RWPE2 (cell line): ENCODE measurements around the gene TICRR.
A peak's percentile ranks its signal among the peaks of the same experiment; 100 is the strongest.

Source experiments
- ATAC-seq: fragments of 200-7000 bp; cut with Tn5 transposase; 3 replicates; pipeline ENCODE4 v1.9.1; 2021; ENCODE audit warnings: low read depth
- DNase-seq: peaks from one replicate; pipeline ENCODE4 v3.0.0-alpha.2; 2020; ENCODE audit warnings: low spot score
- H3K27ac ChIP-seq: fragments of 450-650 bp; 2 replicates; pipeline ENCODE4 v1.5.1; 2017; ENCODE audit warnings: mild to moderate bottlenecking; ENCODE audit not compliant: poor library complexity, severe bottlenecking
- H3K27me3 ChIP-seq: fragments of 250-450 bp; sonication (Bioruptor Pico); 2 replicates; pipeline ENCODE4 v1.5.1; 2021; ENCODE audit warnings: mild to moderate bottlenecking, moderate library complexity; ENCODE audit not compliant: insufficient read depth, poor library complexity, severe bottlenecking
- H3K36me3 ChIP-seq: fragments of 250-450 bp; sonication (Bioruptor Pico); 2 replicates; pipeline ENCODE4 v1.5.1; 2020; ENCODE audit warnings: low read depth, mild to moderate bottlenecking, moderate library complexity
- H3K4me1 ChIP-seq: fragments of 250-450 bp; sonication (Bioruptor Pico); 2 replicates; pipeline ENCODE4 v1.5.1; 2021; ENCODE audit warnings: mild to moderate bottlenecking, moderate library complexity; ENCODE audit not compliant: insufficient read depth, poor library complexity, severe bottlenecking
- H3K4me3 ChIP-seq: fragments of 250-450 bp; sonication (Bioruptor Pico); 2 replicates; pipeline ENCODE4 v1.5.1; 2021; ENCODE audit warnings: mild to moderate bottlenecking, moderate library complexity; ENCODE audit not compliant: severe bottlenecking
- H3K9me3 ChIP-seq: fragments of 250-450 bp; sonication (Bioruptor Pico); 2 replicates; pipeline ENCODE4 v1.5.1; 2021; ENCODE audit warnings: mild to moderate bottlenecking, moderate library complexity; ENCODE audit not compliant: severe bottlenecking
- CTCF ChIP-seq: fragments of 450-650 bp; IDR thresholded peaks from one replicate; pipeline ENCODE4 v1.5.1; 2017; ENCODE audit warnings: mild to moderate bottlenecking, moderate library complexity; ENCODE audit not compliant: poor library complexity, severe bottlenecking

Gene TICRR

GRCh38 chr15:89654301-89654761 lies 79.1 kb downstream of the TICRR start:
- Histone ChIP-seq H3K4me1 (no peaks in the 10 kb centered on the region), H3K9me3 (no peaks in the 10 kb centered on the region), H3K27me3 (no peaks in the 10 kb centered on the region), H3K36me3 (no peaks in the 10 kb centered on the region), H3K4me3 (peak overlapping the region; percentile 75), H3K27ac (peak overlapping the region; percentile 11)
- ATAC-seq (peak; percentile 68), DNase-seq (peak; percentile 80)
- TF ChIP-seq CTCF = no peak

- Histone ChIP-seq H3K27ac (peak within 1 kb of the TSS; percentile 11), H3K27me3 (no peaks in the 10 kb centered on the region), H3K4me3 (peak within 1 kb of the TSS; percentile 75), H3K36me3 (no peaks in the 10 kb centered on the region), H3K9me3 (no peaks in the 10 kb centered on the region), H3K4me1 (no peaks in the 10 kb centered on the region)
- peak; percentile 70 for ATAC-seq
- DNase-seq = peak; percentile 77
- TF ChIP-seq CTCF = no peak
Measured at GRCh38 chr15:89654847-89655805, 79.9 kb downstream of the TICRR start, which contains the start of gene KIF7. TSS of gene KIF7 (minus strand) at chr15:89655467. CDS start at chr15:89652930, 2,537 bp downstream.

- no peaks in the 10 kb centered on the region for H3K9me3 ChIP-seq
- no peaks in the 10 kb centered on the region for H3K36me3 ChIP-seq
- H3K27me3 ChIP-seq = no peaks in the 10 kb centered on the region
- no peak overlapping the region for H3K27ac ChIP-seq
- TF ChIP-seq CTCF = no peak
- H3K4me1 ChIP-seq = no peaks in the 10 kb centered on the region
- ATAC-seq = no peak
- DNase-seq = peak; percentile 6
- no peak overlapping the region for H3K4me3 ChIP-seq
Measured at GRCh38 chr15:89656116-89656815, 81.0 kb downstream of the TICRR start.

GRCh38 chr15:89657686-89658200 lies 82.5 kb downstream of the TICRR start:
- TF ChIP-seq CTCF = no peak
- Histone ChIP-seq H3K4me1 (peaks cover 8% of the 10 kb centered on the region), H3K4me3 (no peak overlapping the region), H3K9me3 (no peaks in the 10 kb centered on the region), H3K27me3 (no peaks in the 10 kb centered on the region), H3K36me3 (no peaks in the 10 kb centered on the region), H3K27ac (no peak overlapping the region)
- DNase-seq = no peak
- no peak for ATAC-seq
